Keratinocyte (primary cell): ENCODE results near the gene APBB2.

Experiments
- EZH2 ChIP-seq: IDR thresholded peaks from one replicate; pipeline ENCODE4 v1.6.1; 2012; ENCODE audit warnings: inconsistent platforms, mild to moderate bottlenecking, low read length, moderate library complexity
- TF ChIP-seq, protein P1 (sequence below), 3 experiments: IDR thresholded peaks in 1 of 3; conservative IDR thresholded peaks in 1 of 3; optimal IDR thresholded peaks in 1 of 3; 2 replicates in 2 of 3; 3 replicates in 1 of 3; pipeline versions ENCODE3 to v1.5.1; 2011; ENCODE audit warnings: low read length in 3 of 3, mild to moderate bottlenecking in 3 of 3, moderate library complexity in 2 of 3, control low read depth in 1 of 3, inconsistent platforms in 1 of 3; ENCODE audit not compliant: insufficient read depth in 2 of 3; ENCODE audit errors: extremely low read depth in 1 of 3

DNA sequence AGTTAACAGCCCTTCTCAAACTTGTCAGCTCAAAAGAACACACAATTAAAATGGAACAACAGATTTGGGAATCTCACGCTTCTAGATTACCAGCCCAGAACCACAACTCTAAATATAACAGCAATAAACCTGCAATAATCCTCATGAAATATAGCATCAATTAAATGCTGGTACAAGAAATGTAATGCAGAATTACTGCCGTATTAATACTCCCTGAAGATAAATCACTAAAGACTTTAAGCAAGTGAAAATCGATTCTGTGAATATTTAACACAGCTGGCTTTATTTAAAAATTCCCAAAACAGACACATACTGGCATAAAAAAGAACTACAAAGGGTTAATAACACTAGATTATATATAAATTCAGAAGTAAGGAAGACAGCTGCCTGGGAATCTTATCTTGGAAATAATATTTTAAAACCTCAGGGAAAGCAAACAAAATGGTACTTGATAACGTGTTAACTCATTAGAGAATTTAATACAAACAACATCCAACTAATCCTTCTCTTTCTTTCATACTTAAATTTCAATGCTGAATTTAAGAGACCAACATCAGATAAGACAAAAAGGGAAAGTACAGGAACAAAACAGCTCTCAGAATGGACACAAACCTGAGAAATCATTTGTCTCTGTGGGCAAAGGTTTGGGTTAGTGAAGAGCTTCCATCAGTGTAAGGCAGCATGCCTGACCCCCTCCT is 34.7 kb downstream of the APBB2 start:
- TF ChIP-seq, protein P1, sequence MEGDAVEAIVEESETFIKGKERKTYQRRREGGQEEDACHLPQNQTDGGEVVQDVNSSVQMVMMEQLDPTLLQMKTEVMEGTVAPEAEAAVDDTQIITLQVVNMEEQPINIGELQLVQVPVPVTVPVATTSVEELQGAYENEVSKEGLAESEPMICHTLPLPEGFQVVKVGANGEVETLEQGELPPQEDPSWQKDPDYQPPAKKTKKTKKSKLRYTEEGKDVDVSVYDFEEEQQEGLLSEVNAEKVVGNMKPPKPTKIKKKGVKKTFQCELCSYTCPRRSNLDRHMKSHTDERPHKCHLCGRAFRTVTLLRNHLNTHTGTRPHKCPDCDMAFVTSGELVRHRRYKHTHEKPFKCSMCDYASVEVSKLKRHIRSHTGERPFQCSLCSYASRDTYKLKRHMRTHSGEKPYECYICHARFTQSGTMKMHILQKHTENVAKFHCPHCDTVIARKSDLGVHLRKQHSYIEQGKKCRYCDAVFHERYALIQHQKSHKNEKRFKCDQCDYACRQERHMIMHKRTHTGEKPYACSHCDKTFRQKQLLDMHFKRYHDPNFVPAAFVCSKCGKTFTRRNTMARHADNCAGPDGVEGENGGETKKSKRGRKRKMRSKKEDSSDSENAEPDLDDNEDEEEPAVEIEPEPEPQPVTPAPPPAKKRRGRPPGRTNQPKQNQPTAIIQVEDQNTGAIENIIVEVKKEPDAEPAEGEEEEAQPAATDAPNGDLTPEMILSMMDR (optimal IDR thresholded peaks at IDR 0.05 in 1 of 3, IDR thresholded peaks at IDR 0.05 in 1 of 3, conservative IDR thresholded peaks at IDR 0.05 in 1 of 3; ENCODE audit: extremely low read depth in 1 of 3, insufficient read depth in 2 of 3, low read length in 3 of 3): no peak
- TF ChIP-seq EZH2: no peak
